ENCODE measurements around the gene TMEM221.

Gene TMEM221

GRCh38 chr19:17471410-17472125 lies 23.1 kb upstream of the TMEM221 start:
- no peak for DNase-seq

GRCh38 chr19:17470068-17470841 lies 21.8 kb upstream of the TMEM221 start, which contains the start of gene SLC27A1:
SLC27A1 (plus strand) TSS chr19:17470524; CDS start chr19:17470541, 17 bp downstream.
- DNase-seq: peak; percentile 95

GRCh38 chr19:17469481-17470067 lies 21.1 kb upstream of the TMEM221 start:
- DNase-seq: peak; percentile 97

- DNase-seq: no peak
Measured at GRCh38 chr19:17469092-17469480, 20.6 kb upstream of the TMEM221 start.

GRCh38 chr19:17468302-17469091 lies 20.0 kb upstream of the TMEM221 start:
- no peak for DNase-seq

- DNase-seq: no peak
Measured at GRCh38 chr19:17467471-17468301, 19.2 kb upstream of the TMEM221 start.

- no peak for DNase-seq
Measured at GRCh38 chr19:17466487-17466850, 18.0 kb upstream of the TMEM221 start.

GRCh38 chr19:17460372-17461230 lies 12.1 kb upstream of the TMEM221 start, which contains the start of gene NXNL1:
NXNL1 (minus strand) TSS chr19:17460926; CDS start chr19:17460869, 57 bp downstream.
- no peak for DNase-seq

- no peak for DNase-seq
Measured at GRCh38 chr19:17458970-17459369, 10.5 kb upstream of the TMEM221 start.

- DNase-seq: no peak
Measured at GRCh38 chr19:17457616-17458015, 9.1 kb upstream of the TMEM221 start.

GRCh38 chr19:17456127-17456526 lies 7.7 kb upstream of the TMEM221 start:
- no peak for DNase-seq

- DNase-seq: no peak
Measured at GRCh38 chr19:17455308-17456123, 7.0 kb upstream of the TMEM221 start.

- no peak for DNase-seq
Measured at GRCh38 chr19:17454576-17455071, 6.2 kb upstream of the TMEM221 start.

- no peak for DNase-seq
Measured at GRCh38 chr19:17451820-17452219, 3.4 kb upstream of the TMEM221 start.

- no peak for DNase-seq
Measured at GRCh38 chr19:17450264-17451075, 2.0 kb upstream of the TMEM221 start.

- DNase-seq: no peak
Measured at GRCh38 chr19:17447704-17448130, 751 bp downstream of the TMEM221 start.

GRCh38 chr19:17445526-17446165 lies 2.8 kb downstream of the TMEM221 start:
- no peak for DNase-seq

GRCh38 chr19:17441241-17442021 lies 7.0 kb downstream of the TMEM221 start:
- peak; percentile 27 for DNase-seq

Measured in CD4-positive, alpha-beta T cell treated with Interleukin-17A for 1 hour (primary cell).